Duodenal mucosa (tissue), 2 donors: ENCODE data around the gene RBM41.
"Not testable (repeated sequence)": the region's sequence is repeated elsewhere in the genome, so short reads cannot be mapped to it uniquely, and the experiment has no call there.

Experiments used
- H3K27ac ChIP-seq: one replicate; pipeline ENCODE4 v1.7.0; 2013; ENCODE audit warnings: low read depth, low read length
- H3K27me3 ChIP-seq, 2 donors: one replicate each; pipeline ENCODE4 v1.7.0; 2013; ENCODE audit warnings: low read length in 2 of 2, control low read depth in 1 of 2; ENCODE audit not compliant: insufficient read depth in 2 of 2, control insufficient read depth in 1 of 2
- H3K36me3 ChIP-seq, 2 donors: one replicate each; pipeline ENCODE4 v1.7.0; 2013; ENCODE audit warnings: low read length in 2 of 2, control low read depth in 1 of 2; ENCODE audit not compliant: insufficient read depth in 2 of 2, control insufficient read depth in 1 of 2
- H3K4me1 ChIP-seq, 2 donors: one replicate each; pipeline ENCODE4 v1.7.0; 2013; ENCODE audit warnings: low read length in 2 of 2, control low read depth in 1 of 2; ENCODE audit not compliant: insufficient read depth in 2 of 2, control insufficient read depth in 1 of 2
- H3K4me3 ChIP-seq, 2 donors: one replicate each; pipeline ENCODE4 v1.7.0; 2013; ENCODE audit warnings: low read length in 2 of 2, low read depth in 1 of 2
- H3K9ac ChIP-seq, 2 donors: one replicate each; pipeline ENCODE4 v1.7.0; 2013; ENCODE audit warnings: low read length in 2 of 2, low read depth in 1 of 2
- H3K9me3 ChIP-seq, 2 donors: one replicate each; pipeline ENCODE4 v1.7.0; 2013; ENCODE audit warnings: low read length in 2 of 2, control low read depth in 1 of 2; ENCODE audit not compliant: control insufficient read depth in 1 of 2

The RBM41 gene

GRCh38 chrX:107135049-107135964 lies 16.7 kb upstream of the RBM41 start:
- no peak overlapping the region for H3K9ac ChIP-seq
- H3K36me3 ChIP-seq, result no peaks in the 10 kb centered on the region
- no peak overlapping the region for H3K4me3 ChIP-seq
- H3K4me1 ChIP-seq, result no peaks in the 10 kb centered on the region
- no peaks in the 10 kb centered on the region for H3K27me3 ChIP-seq
- H3K9me3 ChIP-seq, result no peaks in the 10 kb centered on the region
- no peak overlapping the region for H3K27ac ChIP-seq

- no peak overlapping the region for H3K9ac ChIP-seq
- H3K9me3 ChIP-seq, result no peaks in the 10 kb centered on the region
- no peaks in the 10 kb centered on the region for H3K4me1 ChIP-seq
- H3K27ac ChIP-seq, result no peak overlapping the region
- no peaks in the 10 kb centered on the region for H3K36me3 ChIP-seq
- no peaks in the 10 kb centered on the region for H3K27me3 ChIP-seq
- no peak overlapping the region for H3K4me3 ChIP-seq
Measured at GRCh38 chrX:107123750-107124149, 5.1 kb upstream of the RBM41 start.

DNA sequence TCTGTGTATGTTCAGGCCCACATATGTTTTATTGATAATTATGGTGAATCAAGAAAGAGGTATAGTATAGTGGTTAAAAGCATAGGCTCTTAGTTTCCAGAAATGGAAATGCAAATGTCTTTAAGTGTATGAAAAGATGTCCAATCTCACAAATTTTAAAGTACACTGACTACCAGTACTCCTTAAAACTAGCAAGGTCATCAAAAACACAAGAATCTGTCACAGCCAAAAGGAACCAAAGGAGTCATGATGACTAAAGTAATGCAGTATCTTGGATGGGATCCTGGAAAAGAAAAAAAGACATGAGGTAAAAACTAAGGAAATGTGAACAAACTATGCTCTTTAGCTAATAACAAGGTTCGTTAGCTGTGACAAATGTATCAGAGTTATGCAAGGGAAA lies 661 bp upstream of the RBM41 start:
- H3K9me3 ChIP-seq, result no peaks in the 10 kb centered on the region
- H3K36me3 ChIP-seq, result peaks cover 9 to 17% of the 10 kb centered on the region in 2 donors
- H3K9ac ChIP-seq, result no peak overlapping the region
- H3K4me1 ChIP-seq, result peaks cover 5 to 9% of the 10 kb centered on the region in 2 donors
- no peaks in the 10 kb centered on the region for H3K27me3 ChIP-seq
- peak overlapping the region; percentile 79 for H3K4me3 ChIP-seq
- no peak overlapping the region for H3K27ac ChIP-seq

GRCh38 chrX:107117993-107118321 lies 665 bp downstream of the RBM41 start:
- H3K4me3 ChIP-seq, result peak overlapping the region; percentile 79
- peaks cover 5 to 9% of the 10 kb centered on the region in 2 donors for H3K4me1 ChIP-seq
- no peaks in the 10 kb centered on the region for H3K27me3 ChIP-seq
- H3K9me3 ChIP-seq, result no peaks in the 10 kb centered on the region
- peak overlapping the region; percentile 47 to 54 for H3K9ac ChIP-seq
- peaks cover 15 to 29% of the 10 kb centered on the region in 2 donors for H3K36me3 ChIP-seq
- no peak overlapping the region for H3K27ac ChIP-seq

DNA sequence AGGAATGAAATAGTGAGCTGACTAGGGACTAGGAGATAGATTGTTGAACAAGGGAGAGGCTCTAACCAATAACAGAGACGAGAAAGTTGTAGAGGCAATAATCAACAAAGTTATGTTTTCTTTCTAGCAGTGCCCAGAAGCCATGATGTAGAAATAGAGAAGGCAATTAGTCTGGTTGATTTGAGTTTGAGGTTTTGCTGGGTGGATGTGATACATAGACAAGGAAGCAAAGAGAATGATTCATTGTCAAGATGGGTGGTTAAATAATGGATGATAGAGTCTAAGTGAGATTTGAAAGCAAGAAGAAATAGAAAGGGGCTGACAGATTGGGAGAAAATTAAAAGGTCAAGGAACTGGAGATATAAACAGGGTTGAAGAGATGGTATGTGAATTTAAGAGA lies 11.2 kb downstream of the RBM41 start:
- Histone ChIP-seq H3K27ac (no peak overlapping the region), H3K27me3 (no peaks in the 10 kb centered on the region)

GRCh38 chrX:107102980-107103379 lies 15.6 kb downstream of the RBM41 start:
- Histone ChIP-seq H3K4me1 (no peaks in the 10 kb centered on the region), H3K9me3 (no peaks in the 10 kb centered on the region), H3K27me3 (no peaks in the 10 kb centered on the region), H3K27ac (no peak overlapping the region), H3K4me3 (no peak overlapping the region), H3K36me3 (peaks cover 4 to 9% of the 10 kb centered on the region in 2 donors), H3K9ac (no peak overlapping the region)

More for the DNA sequence above, 11.2 kb downstream of the RBM41 start:
- Histone ChIP-seq H3K4me3 (no peak overlapping the region), H3K36me3 (peaks cover 4 to 15% of the 10 kb centered on the region in 2 donors), H3K4me1 (no peaks in the 10 kb centered on the region), H3K9ac (no peak overlapping the region), H3K9me3 (no peaks in the 10 kb centered on the region)

DNA sequence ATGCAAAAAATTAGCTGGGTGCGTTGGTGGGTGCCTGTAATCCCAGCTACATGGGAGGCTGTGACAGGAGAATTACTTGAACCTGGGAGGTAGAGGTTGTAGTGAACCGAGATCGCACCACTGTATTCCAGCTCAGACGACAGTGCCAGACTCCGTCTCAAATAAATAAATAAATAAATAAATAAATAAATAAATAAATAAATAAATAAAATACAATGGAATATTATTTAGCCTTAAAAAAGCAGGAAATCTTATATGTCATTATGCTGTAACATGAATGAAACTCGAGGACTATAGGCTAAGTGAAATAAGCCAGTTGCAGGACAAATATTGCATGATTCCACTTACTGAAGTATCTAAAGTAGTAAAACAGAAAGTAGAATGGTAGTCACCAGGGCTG lies 42.5 kb downstream of the RBM41 start:
- no peaks in the 10 kb centered on the region for H3K27me3 ChIP-seq
- no peak overlapping the region for H3K9ac ChIP-seq
- H3K9me3 ChIP-seq, result no peaks in the 10 kb centered on the region
- no peaks in the 10 kb centered on the region for H3K36me3 ChIP-seq
- H3K4me3 ChIP-seq, result no peak overlapping the region
- no peaks in the 10 kb centered on the region for H3K4me1 ChIP-seq
- no peak overlapping the region for H3K27ac ChIP-seq

- H3K27me3 ChIP-seq, H3K9me3 ChIP-seq, H3K9ac ChIP-seq, H3K4me1 ChIP-seq, H3K36me3 ChIP-seq, H3K4me3 ChIP-seq, H3K27ac ChIP-seq: not testable (repeated sequence)
Measured at GRCh38 chrX:107057731-107058130, 60.9 kb downstream of the RBM41 start.

- Histone ChIP-seq H3K27ac (no peak overlapping the region), H3K27me3 (no peaks in the 10 kb centered on the region), H3K9me3 (no peaks in the 10 kb centered on the region), H3K4me1 (no peaks in the 10 kb centered on the region), H3K4me3 (no peak overlapping the region), H3K9ac (no peak overlapping the region), H3K36me3 (no peaks in the 10 kb centered on the region)
Measured at GRCh38 chrX:107054978-107055377, 63.6 kb downstream of the RBM41 start.

GRCh38 chrX:107050195-107050709 lies 68.4 kb downstream of the RBM41 start:
- Histone ChIP-seq H3K4me1 (no peaks in the 10 kb centered on the region), H3K27me3 (no peaks in the 10 kb centered on the region)

More at GRCh38 chrX:107050195-107050709, 68.4 kb downstream of the RBM41 start:
- Histone ChIP-seq H3K9me3 (no peaks in the 10 kb centered on the region), H3K9ac (no peak overlapping the region), H3K4me3 (no peak overlapping the region), H3K27ac (no peak overlapping the region), H3K36me3 (no peaks in the 10 kb centered on the region)
